Mucosa of descending colon (tissue), 3 donors: ENCODE results near the gene INSRR. TPM values are rescaled to one million over a fixed set of nuclear protein-coding genes. Genes with fewer than 3 reads are reported as not detected.
A peak's percentile ranks its signal among the peaks of the same experiment; 100 is the strongest.

ENCODE experiments used
- ATAC-seq: fragments of 200-7000 bp; cut with Tn5 transposase; one replicate; pipeline ENCODE4 v1.9.1; 2020; ENCODE audit warnings: mild to moderate bottlenecking, moderate library complexity
- DNase-seq, 3 donors: peaks; one replicate each; pipeline ENCODE4 v3.0.0-alpha.2; 2020
- H3K36me3 ChIP-seq: fragments of 200-600 bp; one replicate; pipeline ENCODE4 v1.8.0; 2021; ENCODE audit warnings: low read depth, mild to moderate bottlenecking
- H3K4me1 ChIP-seq: fragments of 200-600 bp; one replicate; pipeline ENCODE4 v1.8.0; 2021; ENCODE audit warnings: low read depth, mild to moderate bottlenecking
- H3K4me3 ChIP-seq: fragments of 200-600 bp; one replicate; pipeline ENCODE4 v1.8.0; 2021; ENCODE audit warnings: mild to moderate bottlenecking
- H3K9me3 ChIP-seq: fragments of 200-600 bp; one replicate; pipeline ENCODE4 v1.8.0; 2021; ENCODE audit warnings: mild to moderate bottlenecking
- CTCF ChIP-seq: fragments of 200-600 bp; IDR thresholded peaks from one replicate; pipeline ENCODE4 v1.8.0; 2022; ENCODE audit warnings: antibody characterized with exemption, mild to moderate bottlenecking
- intact Hi-C, 2 donors: fragments of 100-400 bp; cut with DNase I in 1 of 2; cut with micrococcal nuclease in 1 of 2; formaldehyde crosslinking; loops; one replicate each; pipeline versions ENCODE4 v1.11.0 to v1.11.1; 2022; cut with DNase I, micrococcal nuclease
- total RNA-seq, 3 donors: library from RNA; stranded (reverse); fragmentation: NEBNext Ultra II Directional in 2 of 3; extraction: Animal tissue kit (Norgen Biotek cat#: 25700) in 2 of 3; gene quantifications; one replicate each; pipeline versions ENCODE4 v1.2.1 to v1.2.4, GENCODE V29; 2021 to 2023
- donor health status: DM: no; HTN: no; CAD: no; lungs with moderate emphysema.
- donor health status: DM: no; HTN: no; CAD: no.
- donor health status: DM: no; HTN: yes; CAD: no.

INSRR gene
- total RNA-seq, 3 donors from 2014 or later = 0.06 to 0.09 TPM; not detected in 1

- Histone ChIP-seq H3K4me3 (no peak overlapping the region), H3K4me1 (no peaks in the 10 kb centered on the region), H3K36me3 (no peaks in the 10 kb centered on the region), H3K9me3 (no peaks in the 10 kb centered on the region)
- no peak for ATAC-seq
- no peak for TF ChIP-seq CTCF
- intact Hi-C loops = no loop called here
- peak in 1 of 3 donors; percentile 29 for DNase-seq
These were observed 41.2 kb upstream of the INSRR start for GRCh38 chr1:156899956-156900718.

GRCh38 chr1:156898971-156899664 is 40.2 kb upstream of the INSRR start:
- no peak for TF ChIP-seq CTCF
- Histone ChIP-seq H3K4me1 (no peaks in the 10 kb centered on the region), H3K9me3 (no peaks in the 10 kb centered on the region), H3K36me3 (no peaks in the 10 kb centered on the region), H3K4me3 (no peak overlapping the region)
- intact Hi-C loops = no loop called here
- DNase-seq (peak in 1 of 3 donors; percentile 29), ATAC-seq (no peak)

- Histone ChIP-seq H3K4me1 (no peaks in the 10 kb centered on the region), H3K36me3 (no peaks in the 10 kb centered on the region), H3K4me3 (no peak overlapping the region), H3K9me3 (no peaks in the 10 kb centered on the region)
- intact Hi-C loops = no loop called here
- no peak for TF ChIP-seq CTCF
- DNase-seq (peak in 1 of 3 donors; percentile 54), ATAC-seq (peak; percentile 9)
These were observed 39.2 kb upstream of the INSRR start for GRCh38 chr1:156898161-156898566.

- H3K9me3 ChIP-seq = no peaks in the 10 kb centered on the region
- intact Hi-C loops = no loop called here
- no peak for TF ChIP-seq CTCF
- no peaks in the 10 kb centered on the region for H3K36me3 ChIP-seq
- no peak for ATAC-seq
- no peak overlapping the region for H3K4me3 ChIP-seq
- peak in 2 of 3 donors; percentile 4 to 48 for DNase-seq
- no peaks in the 10 kb centered on the region for H3K4me1 ChIP-seq
These were observed 38.3 kb upstream of the INSRR start for GRCh38 chr1:156897078-156897825.

- Histone ChIP-seq H3K36me3 (no peaks in the 10 kb centered on the region), H3K9me3 (no peaks in the 10 kb centered on the region), H3K4me1 (peaks cover 3% of the 10 kb centered on the region), H3K4me3 (no peak overlapping the region)
- intact Hi-C loops = no loop called here
- ATAC-seq (no peak), DNase-seq (peak in 2 of 3 donors; percentile 17 to 46)
- no peak for TF ChIP-seq CTCF
These were observed 37.6 kb upstream of the INSRR start for GRCh38 chr1:156896490-156897033.
